ENCODE results near the gene NPRL2.

NPRL2 gene

DNA sequence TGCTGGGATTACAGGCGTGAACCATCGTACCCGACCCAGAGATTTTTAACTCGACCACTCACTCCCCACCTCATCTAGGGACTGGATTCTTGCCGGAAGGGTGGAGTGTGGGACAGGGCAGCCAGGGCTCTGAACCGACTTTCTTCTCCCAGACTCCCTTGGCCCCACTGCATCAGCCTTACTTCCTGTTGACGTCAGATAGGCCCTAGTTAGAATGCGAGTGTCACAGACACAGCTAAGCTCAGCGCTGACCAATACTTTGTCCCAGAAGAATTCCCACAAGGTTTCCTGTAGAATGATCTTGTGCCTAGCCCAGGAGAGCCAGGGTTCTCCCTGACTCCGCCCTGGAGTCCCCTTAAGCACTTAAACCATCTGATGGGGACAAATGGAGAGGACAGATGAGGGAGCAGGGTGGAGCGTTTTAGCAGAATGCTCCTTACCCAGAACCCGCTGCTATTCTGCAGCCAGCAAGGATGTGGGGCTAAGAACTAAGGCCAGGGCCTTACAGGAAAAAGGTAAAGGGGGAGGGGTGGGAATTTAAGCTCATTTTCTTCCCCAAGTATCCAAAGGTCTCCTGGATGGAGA is 16.7 kb downstream of the NPRL2 start:
- no CpG with 5 or more reads among the region's 12 CpGs for WGBS (ENCODE audit: extremely low coverage, insufficient coverage, low lambda C conversion rate)
- Histone ChIP-seq H3K9ac (ENCODE audit: low read length) (peak overlapping the region; percentile 4), H3K4me1 (ENCODE audit: control insufficient read depth, low read depth, low read length) (no peaks in the 10 kb centered on the region)

DNA sequence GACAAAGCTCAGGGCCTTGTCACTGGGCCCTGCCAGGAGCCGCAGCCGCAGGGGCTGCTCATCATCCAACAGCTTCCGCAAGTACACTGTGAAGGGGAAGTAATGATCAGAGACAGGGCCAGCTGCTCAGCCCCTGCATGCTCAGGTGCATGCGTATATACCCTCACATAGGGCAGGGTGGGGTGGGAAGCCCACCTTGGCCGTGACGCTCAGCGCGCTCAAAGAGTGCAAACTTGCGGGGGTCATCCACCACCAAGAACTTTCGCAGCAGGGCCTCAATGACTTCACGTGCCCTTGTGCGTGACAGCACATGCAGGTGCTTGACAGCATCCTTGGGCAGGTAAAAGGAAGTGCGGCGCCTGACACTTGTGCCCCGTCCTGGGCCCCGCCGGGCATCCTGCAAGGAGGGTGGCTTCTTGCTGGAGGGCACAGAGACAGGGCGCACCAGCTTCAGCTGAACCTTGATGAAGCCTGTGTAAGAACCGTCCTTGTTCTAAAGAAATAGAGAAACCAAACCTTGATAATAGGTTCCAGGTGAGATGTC is 19.1 kb downstream of the NPRL2 start:
- no peak overlapping the region for H3K27ac ChIP-seq (ENCODE audit: low read depth, low read length)
- no peak for DNase-seq
- no peak overlapping the region for H2BK120ac ChIP-seq (ENCODE audit: low read depth, low read length)
- no peak overlapping the region for H3K4me3 ChIP-seq (ENCODE audit: low read length)
- H2BK5ac ChIP-seq (ENCODE audit: low read length) = no peak overlapping the region
- peaks cover 10% of the 10 kb centered on the region for H3K36me3 ChIP-seq (ENCODE audit: control insufficient read depth, insufficient read depth, low read length)
- H3K23ac ChIP-seq (ENCODE audit: low read length) = no peak overlapping the region
- no peak overlapping the region for H3K18ac ChIP-seq (ENCODE audit: low read length)
- H2BK15ac ChIP-seq (replicated peaks; ENCODE audit: low read depth) = no peak overlapping the region
- H4K8ac ChIP-seq (ENCODE audit: low read depth, low read length) = no peak overlapping the region
- no peak overlapping the region for H3K9ac ChIP-seq (ENCODE audit: low read length)
- H3K79me1 ChIP-seq (ENCODE audit: low read length) = peaks cover 22% of the 10 kb centered on the region
- peaks cover 34% of the 10 kb centered on the region for H3K79me2 ChIP-seq (ENCODE audit: control insufficient read depth, insufficient read depth, low read length)
- H2AK5ac ChIP-seq (ENCODE audit: low read length) = no peak overlapping the region
- H3K27me3 ChIP-seq (ENCODE audit: insufficient read depth, low read length, poor library complexity) = no peaks in the 10 kb centered on the region
- H3K56ac ChIP-seq (ENCODE audit: low read length) = no peak overlapping the region
- no peak overlapping the region for H3K4ac ChIP-seq (ENCODE audit: low read depth, low read length)
- no CpG with 5 or more reads among the region's 19 CpGs for WGBS (ENCODE audit: extremely low coverage, insufficient coverage, low lambda C conversion rate)
- peaks cover 2% of the 10 kb centered on the region for H3K4me1 ChIP-seq (ENCODE audit: control insufficient read depth, low read depth, low read length)
- no peak overlapping the region for H3K4me2 ChIP-seq (ENCODE audit: low read length)
- H4K5ac ChIP-seq (ENCODE audit: low read length) = no peak overlapping the region

More for the DNA sequence above, 16.7 kb downstream of the NPRL2 start:
- Histone ChIP-seq H3K79me2 (ENCODE audit: control insufficient read depth, insufficient read depth, low read length) (peaks cover 26% of the 10 kb centered on the region), H2AK5ac (ENCODE audit: low read length) (no peak overlapping the region), H2BK120ac (ENCODE audit: low read depth, low read length) (no peak overlapping the region), H3K4me2 (ENCODE audit: low read length) (no peak overlapping the region), H2BK15ac (replicated peaks; ENCODE audit: low read depth) (no peak overlapping the region), H3K18ac (ENCODE audit: low read length) (no peak overlapping the region), H3K4ac (ENCODE audit: low read depth, low read length) (no peak overlapping the region), H4K5ac (ENCODE audit: low read length) (no peak overlapping the region), H3K23ac (ENCODE audit: low read length) (no peak overlapping the region), H3K36me3 (ENCODE audit: control insufficient read depth, insufficient read depth, low read length) (peaks cover 10% of the 10 kb centered on the region), H3K27me3 (ENCODE audit: insufficient read depth, low read length, poor library complexity) (no peaks in the 10 kb centered on the region), H4K8ac (ENCODE audit: low read depth, low read length) (no peak overlapping the region), H2BK5ac (ENCODE audit: low read length) (no peak overlapping the region), H3K79me1 (ENCODE audit: low read length) (peaks cover 18% of the 10 kb centered on the region), H3K27ac (ENCODE audit: low read depth, low read length) (no peak overlapping the region), H3K56ac (ENCODE audit: low read length) (no peak overlapping the region), H3K4me3 (ENCODE audit: low read length) (no peak overlapping the region)
- DNase-seq = peak; percentile 37

DNA sequence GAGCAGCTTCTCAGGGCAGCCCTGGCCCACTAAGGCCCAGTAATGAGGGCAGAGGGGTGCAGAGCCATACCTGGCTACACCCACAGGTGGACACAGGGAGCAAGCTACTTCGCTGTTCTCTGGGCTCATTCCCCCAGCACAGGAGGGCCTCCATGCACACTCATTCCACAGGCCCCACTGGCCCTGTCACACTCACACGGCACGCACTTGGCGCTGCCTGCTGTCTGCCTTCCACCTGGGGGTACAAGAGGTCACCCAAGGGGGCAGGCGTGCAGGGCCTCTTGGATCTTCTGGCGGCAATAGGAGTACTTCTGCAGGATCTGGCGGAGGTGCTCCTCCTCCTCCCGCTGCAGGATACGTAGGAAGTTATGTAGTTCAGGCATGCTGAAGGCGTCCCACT is 20.2 kb downstream of the NPRL2 start:
- peaks cover 16% of the 10 kb centered on the region for H3K79me1 ChIP-seq (ENCODE audit: low read length)
- peaks cover 13% of the 10 kb centered on the region for H3K36me3 ChIP-seq (ENCODE audit: control insufficient read depth, insufficient read depth, low read length)
- no peak overlapping the region for H3K27ac ChIP-seq (ENCODE audit: low read depth, low read length)
- H3K4me1 ChIP-seq (ENCODE audit: control insufficient read depth, low read depth, low read length) = peaks cover 2% of the 10 kb centered on the region
- H2AK5ac ChIP-seq (ENCODE audit: low read length) = no peak overlapping the region
- H2BK15ac ChIP-seq (replicated peaks; ENCODE audit: low read depth) = no peak overlapping the region
- H3K23ac ChIP-seq (ENCODE audit: low read length) = no peak overlapping the region
- H2BK120ac ChIP-seq (ENCODE audit: low read depth, low read length) = no peak overlapping the region
- no peaks in the 10 kb centered on the region for H3K27me3 ChIP-seq (ENCODE audit: insufficient read depth, low read length, poor library complexity)
- WGBS (ENCODE audit: extremely low coverage, insufficient coverage, low lambda C conversion rate) = no CpG with 5 or more reads among the region's 10 CpGs
- H3K4me2 ChIP-seq (ENCODE audit: low read length) = no peak overlapping the region
- DNase-seq = no peak
- no peak overlapping the region for H3K18ac ChIP-seq (ENCODE audit: low read length)
- no peak overlapping the region for H4K5ac ChIP-seq (ENCODE audit: low read length)
- peaks cover 24% of the 10 kb centered on the region for H3K79me2 ChIP-seq (ENCODE audit: control insufficient read depth, insufficient read depth, low read length)
- no peak overlapping the region for H4K8ac ChIP-seq (ENCODE audit: low read depth, low read length)
- H3K56ac ChIP-seq (ENCODE audit: low read length) = no peak overlapping the region
- no peak overlapping the region for H2BK5ac ChIP-seq (ENCODE audit: low read length)
- no peak overlapping the region for H3K4me3 ChIP-seq (ENCODE audit: low read length)
- H3K4ac ChIP-seq (ENCODE audit: low read depth, low read length) = no peak overlapping the region
- no peak overlapping the region for H3K9ac ChIP-seq (ENCODE audit: low read length)

DNA sequence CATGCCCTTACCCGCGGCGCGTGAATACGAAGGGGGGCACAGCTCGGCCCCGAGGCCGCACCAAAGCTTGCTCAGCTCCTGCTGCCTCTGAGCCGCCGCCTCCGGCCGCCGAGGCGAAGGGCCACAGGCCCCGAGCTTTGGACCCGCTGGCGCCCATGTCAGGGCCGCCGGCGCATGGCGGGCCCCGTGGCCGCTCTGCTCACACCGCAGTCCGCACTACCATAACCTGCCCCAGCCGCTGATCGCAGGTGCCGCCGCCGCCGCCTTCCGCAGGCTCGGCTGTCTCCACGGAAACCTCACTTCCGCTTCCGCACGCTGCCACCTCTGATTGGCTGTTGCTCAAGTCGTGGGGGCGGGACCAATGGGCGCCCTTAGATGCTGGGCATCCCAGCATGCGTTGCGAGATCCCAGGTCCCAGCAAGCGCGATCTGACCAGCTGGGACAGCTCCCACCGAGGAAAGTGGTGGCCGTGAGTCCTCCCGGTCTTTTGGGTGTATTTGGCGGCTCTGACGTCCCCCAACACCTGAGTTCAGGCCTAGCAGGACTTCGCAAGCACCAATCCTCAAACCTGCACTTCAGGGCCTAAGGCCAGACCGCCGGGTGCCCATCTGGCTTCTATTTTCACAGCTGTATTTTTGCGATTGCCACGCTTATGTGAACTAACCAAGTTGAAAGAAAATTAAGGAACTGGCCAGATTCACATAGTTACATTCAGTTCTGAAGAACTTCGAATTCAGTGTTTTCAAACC is 22.5 kb downstream of the NPRL2 start, which contains the start of gene TUSC2:
TUSC2 (minus strand) TSS at position 281 of the 749 bp plus-strand sequence; CDS start at position 157, 124 bp downstream.
- H4K5ac ChIP-seq (ENCODE audit: low read length) = no peak within 1 kb of the TSS
- peaks cover 8% of the 10 kb centered on the region for H3K79me1 ChIP-seq (ENCODE audit: low read length)
- no peak within 1 kb of the TSS for H2BK120ac ChIP-seq (ENCODE audit: low read depth, low read length)
- H3K79me2 ChIP-seq (ENCODE audit: control insufficient read depth, insufficient read depth, low read length) = peaks cover 13% of the 10 kb centered on the region
- no peak within 1 kb of the TSS for H4K8ac ChIP-seq (ENCODE audit: low read depth, low read length)
- no peak within 1 kb of the TSS for H2AK5ac ChIP-seq (ENCODE audit: low read length)
- H3K56ac ChIP-seq (ENCODE audit: low read length) = peak within 1 kb of the TSS; percentile 92
- no peaks in the 10 kb centered on the region for H3K27me3 ChIP-seq (ENCODE audit: insufficient read depth, low read length, poor library complexity)
- no peak within 1 kb of the TSS for H2BK5ac ChIP-seq (ENCODE audit: low read length)
- peak within 1 kb of the TSS; percentile 25 for H3K4ac ChIP-seq (ENCODE audit: low read depth, low read length)
- H3K9ac ChIP-seq (ENCODE audit: low read length) = peak within 1 kb of the TSS; percentile 89
- peak within 1 kb of the TSS; percentile 90 for H3K4me3 ChIP-seq (ENCODE audit: low read length)
- H2BK15ac ChIP-seq (replicated peaks; ENCODE audit: low read depth) = no peak within 1 kb of the TSS
- no peak within 1 kb of the TSS for H3K23ac ChIP-seq (ENCODE audit: low read length)
- H3K18ac ChIP-seq (ENCODE audit: low read length) = no peak within 1 kb of the TSS
- H3K4me1 ChIP-seq (ENCODE audit: control insufficient read depth, low read depth, low read length) = peaks cover 3% of the 10 kb centered on the region
- DNase-seq = peak; percentile 99
- no peak within 1 kb of the TSS for H3K27ac ChIP-seq (ENCODE audit: low read depth, low read length)
- no CpG with 5 or more reads among the region's 55 CpGs for WGBS (ENCODE audit: extremely low coverage, insufficient coverage, low lambda C conversion rate)
- peak within 1 kb of the TSS; percentile 95 for H3K4me2 ChIP-seq (ENCODE audit: low read length)
- H3K36me3 ChIP-seq (ENCODE audit: control insufficient read depth, insufficient read depth, low read length) = peaks cover 13% of the 10 kb centered on the region

DNA sequence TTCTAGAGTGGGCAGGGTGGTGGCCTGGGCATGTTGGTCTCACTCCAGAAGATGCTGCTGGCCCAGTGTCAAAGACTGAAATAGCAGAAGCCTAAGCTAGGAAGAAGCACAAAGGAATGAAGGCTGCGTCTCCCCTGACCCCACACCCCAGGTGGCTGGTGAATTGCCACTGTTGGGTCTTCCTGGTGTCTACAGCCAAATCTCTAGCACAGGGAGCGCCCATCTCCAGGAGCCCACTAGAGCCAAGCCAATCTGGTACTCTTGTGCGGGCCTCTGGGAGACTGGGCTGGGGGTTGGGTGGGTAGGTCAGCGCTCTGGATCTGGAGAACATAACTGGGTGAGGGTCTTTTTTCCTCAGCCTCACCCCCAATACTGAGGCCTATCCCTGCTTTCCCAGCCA is 23.4 kb downstream of the NPRL2 start:
- H3K4me3 ChIP-seq (ENCODE audit: low read length) = peak overlapping the region; percentile 90
- H2BK15ac ChIP-seq (replicated peaks; ENCODE audit: low read depth) = no peak overlapping the region
- no peak overlapping the region for H4K8ac ChIP-seq (ENCODE audit: low read depth, low read length)
- H3K9ac ChIP-seq (ENCODE audit: low read length) = peak overlapping the region; percentile 85
- no peak overlapping the region for H2AK5ac ChIP-seq (ENCODE audit: low read length)
- peaks cover 13% of the 10 kb centered on the region for H3K36me3 ChIP-seq (ENCODE audit: control insufficient read depth, insufficient read depth, low read length)
- no peak overlapping the region for H2BK120ac ChIP-seq (ENCODE audit: low read depth, low read length)
- WGBS (ENCODE audit: extremely low coverage, insufficient coverage, low lambda C conversion rate) = no CpG with 5 or more reads among the region's 4 CpGs
- H3K56ac ChIP-seq (ENCODE audit: low read length) = peak overlapping the region; percentile 91
- no peaks in the 10 kb centered on the region for H3K27me3 ChIP-seq (ENCODE audit: insufficient read depth, low read length, poor library complexity)
- H3K4ac ChIP-seq (ENCODE audit: low read depth, low read length) = no peak overlapping the region
- DNase-seq = no peak
- peaks cover 11% of the 10 kb centered on the region for H3K79me2 ChIP-seq (ENCODE audit: control insufficient read depth, insufficient read depth, low read length)
- no peak overlapping the region for H3K27ac ChIP-seq (ENCODE audit: low read depth, low read length)
- H2BK5ac ChIP-seq (ENCODE audit: low read length) = no peak overlapping the region
- H3K23ac ChIP-seq (ENCODE audit: low read length) = no peak overlapping the region
- H3K79me1 ChIP-seq (ENCODE audit: low read length) = peaks cover 7% of the 10 kb centered on the region
- peaks cover 7% of the 10 kb centered on the region for H3K4me1 ChIP-seq (ENCODE audit: control insufficient read depth, low read depth, low read length)
- H4K5ac ChIP-seq (ENCODE audit: low read length) = no peak overlapping the region
- H3K18ac ChIP-seq (ENCODE audit: low read length) = no peak overlapping the region
- H3K4me2 ChIP-seq (ENCODE audit: low read length) = peak overlapping the region; percentile 95

Data from mesendoderm (in vitro differentiated cells).